Neural cell (in vitro differentiated cells): ENCODE measurements around the gene EIF4G3.

Experiments
- CTCF ChIP-seq: fragments of 450-650 bp; IDR thresholded peaks from 2 replicates; pipeline ENCODE4 v1.5.1; 2014; ENCODE audit warnings: antibody characterized with exemption, mild to moderate bottlenecking, moderate library complexity; ENCODE audit not compliant: poor library complexity, severe bottlenecking
- EP300 ChIP-seq: fragments of 450-650 bp; conservative IDR thresholded peaks from 2 replicates; pipeline ENCODE4 v1.6.1; 2014; ENCODE audit warnings: antibody characterized with exemption, mild to moderate bottlenecking, moderate library complexity; ENCODE audit not compliant: poor library complexity, severe bottlenecking
- EZH2 ChIP-seq: fragments of 200-600, 300-800 bp; shearing (Covaris generic), sonication (generic); IDR thresholded peaks from 2 replicates; pipeline ENCODE4 v1.6.1; 2014; ENCODE audit warnings: antibody characterized with exemption, low read length, borderline replicate concordance, mild to moderate bottlenecking; ENCODE audit not compliant: insufficient read depth, poor library complexity, severe bottlenecking
- MXI1 ChIP-seq: fragments of 450-650 bp; conservative IDR thresholded peaks from 2 replicates; pipeline ENCODE4 v1.6.1; 2014; ENCODE audit warnings: antibody characterized with exemption, mild to moderate bottlenecking; ENCODE audit not compliant: poor library complexity, severe bottlenecking
- POLR2AphosphoS5 ChIP-seq: IDR thresholded peaks from 2 replicates; pipeline ENCODE4 v1.6.1; 2012
- RAD21 ChIP-seq: fragments of 450-650 bp; conservative IDR thresholded peaks from 2 replicates; pipeline ENCODE4 v1.6.1; 2014; ENCODE audit warnings: antibody characterized with exemption, mild to moderate bottlenecking, moderate library complexity
- SMC3 ChIP-seq: fragments of 450-650 bp; conservative IDR thresholded peaks from 2 replicates; pipeline ENCODE4 v1.6.1; 2014; ENCODE audit warnings: antibody characterized with exemption, mild to moderate bottlenecking, moderate library complexity; ENCODE audit not compliant: poor library complexity
- TAF1 ChIP-seq: IDR thresholded peaks from 2 replicates; pipeline ENCODE4 v1.6.1; 2012; ENCODE audit warnings: low read depth
- TF ChIP-seq, protein P1 (sequence below): IDR thresholded peaks from 2 replicates; pipeline ENCODE4 v1.6.1; 2012; ENCODE audit warnings: borderline replicate concordance

DNA sequence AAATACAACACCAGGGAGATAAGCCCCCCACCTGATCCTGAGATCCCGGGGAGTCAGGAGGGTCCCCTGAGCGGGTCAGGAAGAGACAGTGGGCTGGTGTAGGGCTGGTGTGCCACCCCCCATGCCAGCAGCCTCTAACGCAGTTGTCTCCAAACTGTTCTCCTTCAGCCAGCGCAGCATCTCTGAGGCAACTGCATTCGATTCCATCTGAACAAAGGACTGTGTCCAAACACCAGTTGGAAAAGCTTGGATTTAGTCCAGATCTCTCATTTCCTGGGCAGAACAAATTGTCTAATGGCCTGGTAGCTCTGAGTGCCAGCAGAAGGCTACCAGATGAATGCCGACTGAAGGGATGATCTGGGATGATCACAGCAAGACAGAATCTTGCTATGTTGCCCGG is 44.1 kb upstream of the EIF4G3 start:
- no peak for TF ChIP-seq EZH2
- TF ChIP-seq POLR2AphosphoS5, result no peak
- TF ChIP-seq RAD21, result no peak
- TF ChIP-seq CTCF, result no peak
- TF ChIP-seq, protein P1, sequence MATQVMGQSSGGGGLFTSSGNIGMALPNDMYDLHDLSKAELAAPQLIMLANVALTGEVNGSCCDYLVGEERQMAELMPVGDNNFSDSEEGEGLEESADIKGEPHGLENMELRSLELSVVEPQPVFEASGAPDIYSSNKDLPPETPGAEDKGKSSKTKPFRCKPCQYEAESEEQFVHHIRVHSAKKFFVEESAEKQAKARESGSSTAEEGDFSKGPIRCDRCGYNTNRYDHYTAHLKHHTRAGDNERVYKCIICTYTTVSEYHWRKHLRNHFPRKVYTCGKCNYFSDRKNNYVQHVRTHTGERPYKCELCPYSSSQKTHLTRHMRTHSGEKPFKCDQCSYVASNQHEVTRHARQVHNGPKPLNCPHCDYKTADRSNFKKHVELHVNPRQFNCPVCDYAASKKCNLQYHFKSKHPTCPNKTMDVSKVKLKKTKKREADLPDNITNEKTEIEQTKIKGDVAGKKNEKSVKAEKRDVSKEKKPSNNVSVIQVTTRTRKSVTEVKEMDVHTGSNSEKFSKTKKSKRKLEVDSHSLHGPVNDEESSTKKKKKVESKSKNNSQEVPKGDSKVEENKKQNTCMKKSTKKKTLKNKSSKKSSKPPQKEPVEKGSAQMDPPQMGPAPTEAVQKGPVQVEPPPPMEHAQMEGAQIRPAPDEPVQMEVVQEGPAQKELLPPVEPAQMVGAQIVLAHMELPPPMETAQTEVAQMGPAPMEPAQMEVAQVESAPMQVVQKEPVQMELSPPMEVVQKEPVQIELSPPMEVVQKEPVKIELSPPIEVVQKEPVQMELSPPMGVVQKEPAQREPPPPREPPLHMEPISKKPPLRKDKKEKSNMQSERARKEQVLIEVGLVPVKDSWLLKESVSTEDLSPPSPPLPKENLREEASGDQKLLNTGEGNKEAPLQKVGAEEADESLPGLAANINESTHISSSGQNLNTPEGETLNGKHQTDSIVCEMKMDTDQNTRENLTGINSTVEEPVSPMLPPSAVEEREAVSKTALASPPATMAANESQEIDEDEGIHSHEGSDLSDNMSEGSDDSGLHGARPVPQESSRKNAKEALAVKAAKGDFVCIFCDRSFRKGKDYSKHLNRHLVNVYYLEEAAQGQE, result no peak
- no peak for TF ChIP-seq TAF1
- no peak for TF ChIP-seq EP300
- TF ChIP-seq MXI1, result no peak
- TF ChIP-seq SMC3, result no peak
